PC-3 (cell line): ENCODE results near the gene DHX34. TPM values are rescaled to one million over a fixed set of nuclear protein-coding genes. Genes with fewer than 3 reads are reported as not detected.
A peak's percentile ranks its signal among the peaks of the same experiment; 100 is the strongest.

Experiments used
- ATAC-seq: fragments of 200-7000 bp; cut with Tn5 transposase; 2 replicates; pipeline ENCODE4 v1.9.1; 2020; ENCODE audit warnings: mild to moderate bottlenecking, moderate library complexity
- BruUV-seq: library from RNA; stranded (reverse); fragments of 400-500 nt; replicated peaks from 2 replicates; lab custom pipeline; 2021; lab: Mats Ljungman, UMichigan
- CTCF ChIA-PET: fragments of 300-600 bp; sonication (Branson Sonifier 250); formaldehyde crosslinking; loops from one replicate; lab custom pipeline; 2022; ENCODE audit warnings: antibody characterized with exemption; lab: Charles Lee
- POLR2A ChIA-PET: fragments of 300-600 bp; sonication (Branson Sonifier 250); formaldehyde crosslinking; loops from one replicate; lab custom pipeline; 2022; ENCODE audit warnings: antibody characterized with exemption; ENCODE audit not compliant: unreplicated experiment; lab: Charles Lee
- DNase-seq: peaks from one replicate; pipeline ENCODE4 v3.0.0-alpha.2; 2015
- H2AFZ ChIP-seq: fragments of 300-600 bp; sonication (generic); 2 replicates; pipeline ENCODE4 v1.6.0; 2016; ENCODE audit warnings: antibody characterized with exemption, low read length
- H3F3A ChIP-seq: fragments of 300-600 bp; sonication (generic); one replicate; pipeline ENCODE4 v1.6.0; 2017; ENCODE audit warnings: antibody characterized with exemption, low read length, control low read depth, mild to moderate bottlenecking; ENCODE audit not compliant: unreplicated experiment
- H3K27ac ChIP-seq: fragments of 300-600 bp; sonication (generic); 2 replicates; pipeline ENCODE4 v1.5.1; 2016; ENCODE audit warnings: mild to moderate bottlenecking, low read length
- H3K27me3 ChIP-seq: fragments of 300-600 bp; sonication (generic); 2 replicates; pipeline ENCODE4 v1.6.1; 2016; ENCODE audit warnings: low read length, mixed read lengths
- H3K36me3 ChIP-seq: fragments of 300-600 bp; sonication (generic); 2 replicates; pipeline ENCODE4 v1.6.1; 2016; ENCODE audit warnings: low read depth, mixed run types, low read length, mixed read lengths
- H3K4me1 ChIP-seq: fragments of 300-600 bp; sonication (generic); 2 replicates; pipeline ENCODE4 v1.5.1; 2016; ENCODE audit warnings: low read length; ENCODE audit not compliant: insufficient read depth
- H3K4me2 ChIP-seq: fragments of 300-600 bp; sonication (generic); 2 replicates; pipeline ENCODE4 v1.6.0; 2016; ENCODE audit warnings: low read length
- H3K4me3 ChIP-seq: fragments of 300-600 bp; sonication (generic); 2 replicates; pipeline ENCODE4 v1.5.1; 2016; ENCODE audit warnings: mild to moderate bottlenecking, low read length, mixed read lengths
- H3K79me2 ChIP-seq: fragments of 300-600 bp; sonication (generic); 2 replicates; pipeline ENCODE4 v1.6.1; 2017; ENCODE audit warnings: low read length, mixed read lengths
- H3K9ac ChIP-seq: fragments of 300-600 bp; sonication (generic); 2 replicates; pipeline ENCODE4 v1.6.0; 2016; ENCODE audit warnings: mild to moderate bottlenecking, low read length
- H3K9me2 ChIP-seq: fragments of 300-600 bp; sonication (generic); replicated peaks from 2 replicates; pipeline ENCODE4 v1.6.1; 2016; ENCODE audit warnings: mixed run types, low read length, mixed read lengths
- H3K9me3 ChIP-seq: fragments of 300-600 bp; sonication (generic); 2 replicates; pipeline ENCODE4 v1.6.1; 2016; ENCODE audit warnings: low read length, mixed read lengths
- H4K20me1 ChIP-seq: fragments of 300-600 bp; sonication (generic); 2 replicates; pipeline ENCODE4 v1.6.1; 2016; ENCODE audit warnings: low read length, mixed read lengths
- EZH2 ChIP-seq: fragments of 300-600 bp; sonication (generic); IDR thresholded peaks from one replicate; pipeline ENCODE4 v1.6.1; 2017; ENCODE audit warnings: antibody characterized with exemption, mild to moderate bottlenecking, low read length; ENCODE audit not compliant: unreplicated experiment
- EZH2phosphoT487 ChIP-seq: fragments of 300-600 bp; sonication (generic); IDR thresholded peaks from 2 replicates; pipeline ENCODE4 v1.6.1; 2018; ENCODE audit warnings: mild to moderate bottlenecking, antibody characterized with exemption, low read length, borderline replicate concordance
- intact Hi-C: fragments of 100-400 bp; cut with micrococcal nuclease; formaldehyde crosslinking; loops from 2 replicates; pipeline ENCODE4 v1.9.0; 2023
- total RNA-seq: library from RNA; depleted of rRNA; stranded (reverse); fragments of >200 nt; gene quantifications from 2 replicates; pipeline ENCODE4 v1.2.3, GENCODE V29; 2014
- TF ChIP-seq, protein P1 (sequence below): fragments of 300-600 bp; sonication (generic); conservative IDR thresholded peaks from 2 replicates; pipeline ENCODE4 v1.5.1; 2017; ENCODE audit warnings: antibody characterized with exemption, low read depth, mild to moderate bottlenecking, low read length

Gene DHX34
- total RNA-seq, 1 experiment from 2014 or later, result 28.3 TPM

DNA sequence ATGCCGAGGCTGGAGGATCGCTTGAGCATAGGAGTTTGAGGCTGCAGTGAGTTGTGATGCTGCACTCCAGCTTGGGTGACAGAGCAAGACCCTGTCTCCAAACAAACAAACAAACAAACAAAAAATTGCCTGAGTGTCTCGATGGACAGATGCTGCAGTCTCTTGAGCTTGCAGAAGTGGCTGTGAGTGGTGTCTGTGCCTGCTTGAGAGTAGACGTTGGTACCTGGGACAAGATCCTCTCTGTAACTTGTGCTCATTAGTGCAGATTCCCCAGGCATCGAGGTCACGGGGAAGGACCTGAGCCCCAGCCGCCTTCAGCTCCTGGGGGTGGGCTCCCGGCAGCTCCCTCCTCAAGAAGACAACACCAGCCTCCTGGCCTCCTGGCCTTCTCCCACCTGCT lies 25.7 kb upstream of the DHX34 start:
- intact Hi-C loops, result no loop called here
- no peak overlapping the region for H3K9ac ChIP-seq
- ChIA-PET CTCF (no interaction called here), POLR2A (no interaction called here)
- no peaks in the 10 kb centered on the region for H3K9me2 ChIP-seq
- H3K27ac ChIP-seq, result no peak overlapping the region
- H3K4me2 ChIP-seq, result no peak overlapping the region
- H3K9me3 ChIP-seq, result no peaks in the 10 kb centered on the region
- H3K27me3 ChIP-seq, result no peaks in the 10 kb centered on the region
- no peaks in the 10 kb centered on the region for H3K79me2 ChIP-seq
- H3K4me3 ChIP-seq, result no peak overlapping the region
- TF ChIP-seq EZH2phosphoT487 (no peak), EZH2 (no peak)
- TF ChIP-seq, protein P1, sequence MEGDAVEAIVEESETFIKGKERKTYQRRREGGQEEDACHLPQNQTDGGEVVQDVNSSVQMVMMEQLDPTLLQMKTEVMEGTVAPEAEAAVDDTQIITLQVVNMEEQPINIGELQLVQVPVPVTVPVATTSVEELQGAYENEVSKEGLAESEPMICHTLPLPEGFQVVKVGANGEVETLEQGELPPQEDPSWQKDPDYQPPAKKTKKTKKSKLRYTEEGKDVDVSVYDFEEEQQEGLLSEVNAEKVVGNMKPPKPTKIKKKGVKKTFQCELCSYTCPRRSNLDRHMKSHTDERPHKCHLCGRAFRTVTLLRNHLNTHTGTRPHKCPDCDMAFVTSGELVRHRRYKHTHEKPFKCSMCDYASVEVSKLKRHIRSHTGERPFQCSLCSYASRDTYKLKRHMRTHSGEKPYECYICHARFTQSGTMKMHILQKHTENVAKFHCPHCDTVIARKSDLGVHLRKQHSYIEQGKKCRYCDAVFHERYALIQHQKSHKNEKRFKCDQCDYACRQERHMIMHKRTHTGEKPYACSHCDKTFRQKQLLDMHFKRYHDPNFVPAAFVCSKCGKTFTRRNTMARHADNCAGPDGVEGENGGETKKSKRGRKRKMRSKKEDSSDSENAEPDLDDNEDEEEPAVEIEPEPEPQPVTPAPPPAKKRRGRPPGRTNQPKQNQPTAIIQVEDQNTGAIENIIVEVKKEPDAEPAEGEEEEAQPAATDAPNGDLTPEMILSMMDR, result no peak
- ATAC-seq (no peak), DNase-seq (no peak)
- H3K36me3 ChIP-seq, result no peaks in the 10 kb centered on the region
- H3K4me1 ChIP-seq, result no peaks in the 10 kb centered on the region
- no peaks in the 10 kb centered on the region for H4K20me1 ChIP-seq
- no peaks in the 10 kb centered on the region for H3F3A ChIP-seq
- no peak overlapping the region for H2AFZ ChIP-seq
- no TSS peak for BruUV-seq

DNA sequence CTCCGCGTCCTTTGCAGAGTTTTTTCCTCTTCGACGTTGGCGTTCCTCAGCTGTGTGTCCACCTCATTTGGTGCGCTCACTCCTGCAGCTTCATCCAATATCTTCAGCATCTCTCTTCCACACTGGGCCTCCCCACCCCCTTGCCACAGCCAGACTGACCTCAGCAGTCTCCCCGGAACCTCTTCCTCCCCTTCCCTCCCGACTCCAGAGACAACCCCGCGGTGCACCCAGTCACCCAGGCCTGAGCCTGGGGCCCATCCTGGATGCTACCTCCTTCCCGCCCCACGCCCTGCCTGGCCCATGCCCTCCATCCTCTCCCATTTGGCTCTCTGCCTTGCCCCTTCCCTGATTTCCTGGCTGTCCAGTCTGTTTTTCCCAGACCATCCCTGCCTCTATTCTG lies 25.2 kb upstream of the DHX34 start:
- H3K4me1 ChIP-seq, result no peaks in the 10 kb centered on the region
- ATAC-seq (no peak), DNase-seq (no peak)
- no peaks in the 10 kb centered on the region for H3K79me2 ChIP-seq
- no peaks in the 10 kb centered on the region for H4K20me1 ChIP-seq
- intact Hi-C loops, result no loop called here
- H3K9ac ChIP-seq, result no peak overlapping the region
- H3K9me3 ChIP-seq, result no peaks in the 10 kb centered on the region
- no peak overlapping the region for H3K4me2 ChIP-seq
- CTCF ChIA-PET, result no interaction called here
- BruUV-seq, result no TSS peak
- H3K27ac ChIP-seq, result no peak overlapping the region
- H3K27me3 ChIP-seq, result no peaks in the 10 kb centered on the region
- H3F3A ChIP-seq, result no peaks in the 10 kb centered on the region
- no peak overlapping the region for H2AFZ ChIP-seq
- POLR2A ChIA-PET, result no interaction called here
- H3K36me3 ChIP-seq, result no peaks in the 10 kb centered on the region
- TF ChIP-seq EZH2, result no peak
- TF ChIP-seq EZH2phosphoT487, result no peak
- TF ChIP-seq, protein P1, result no peak
- no peaks in the 10 kb centered on the region for H3K9me2 ChIP-seq
- H3K4me3 ChIP-seq, result no peak overlapping the region

DNA sequence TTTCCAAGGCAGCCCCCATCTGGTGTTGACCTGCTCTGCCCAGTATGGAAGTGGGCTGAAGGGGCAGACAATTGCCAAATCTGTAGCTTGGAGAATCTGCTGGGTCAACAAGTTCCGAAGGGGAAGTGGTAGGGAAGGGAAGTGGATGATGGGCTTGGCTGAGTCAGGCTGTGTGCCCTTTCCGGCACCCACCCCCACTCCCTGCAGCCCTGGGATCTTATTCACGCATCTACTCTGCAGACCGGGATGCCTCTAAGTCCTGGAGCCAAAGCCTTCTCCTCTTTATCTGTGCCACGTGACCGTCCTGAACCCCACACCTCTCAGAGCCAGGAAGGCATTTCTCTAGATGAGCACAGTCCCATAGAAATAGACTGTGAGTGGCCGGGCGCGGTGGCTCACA lies 24.6 kb upstream of the DHX34 start:
- H3K9me3 ChIP-seq, result no peaks in the 10 kb centered on the region
- TF ChIP-seq, protein P1, result no peak
- TF ChIP-seq EZH2phosphoT487, result no peak
- TF ChIP-seq EZH2, result no peak
- no peak overlapping the region for H3K4me3 ChIP-seq
- no peaks in the 10 kb centered on the region for H3K79me2 ChIP-seq
- H3K36me3 ChIP-seq, result no peaks in the 10 kb centered on the region
- no TSS peak for BruUV-seq
- H3K9ac ChIP-seq, result no peak overlapping the region
- no peak overlapping the region for H3K27ac ChIP-seq
- DNase-seq, result peak; percentile 22
- no peaks in the 10 kb centered on the region for H4K20me1 ChIP-seq
- no peaks in the 10 kb centered on the region for H3K9me2 ChIP-seq
- intact Hi-C loops, result no loop called here
- ATAC-seq, result no peak
- H2AFZ ChIP-seq, result no peak overlapping the region
- ChIA-PET CTCF (no interaction called here), POLR2A (no interaction called here)
- H3K4me2 ChIP-seq, result no peak overlapping the region
- H3F3A ChIP-seq, result no peaks in the 10 kb centered on the region
- H3K4me1 ChIP-seq, result no peaks in the 10 kb centered on the region
- no peaks in the 10 kb centered on the region for H3K27me3 ChIP-seq
